ES-I3 (cell line): ENCODE measurements around the gene UBXN7.
"Not testable (repeated sequence)": the region's sequence is repeated elsewhere in the genome, so short reads cannot be mapped to it uniquely, and the experiment has no call there.

Experiments
- H3K36me3 ChIP-seq: 2 replicates; pipeline ENCODE4 v1.6.1; 2013; ENCODE audit warnings: mild to moderate bottlenecking, low read length, control low read depth, moderate library complexity; ENCODE audit not compliant: insufficient read depth
- H3K4me1 ChIP-seq: 2 replicates; pipeline ENCODE4 v1.6.1; 2013; ENCODE audit warnings: mild to moderate bottlenecking, control low read depth, low read length; ENCODE audit not compliant: insufficient read depth
- H3K9ac ChIP-seq: 2 replicates; pipeline ENCODE4 v1.6.1; 2013; ENCODE audit warnings: low read depth, mild to moderate bottlenecking, low read length, moderate library complexity
- H3K9me3 ChIP-seq: 2 replicates; pipeline ENCODE4 v1.6.1; 2013; ENCODE audit warnings: mild to moderate bottlenecking, low read length, moderate library complexity; ENCODE audit not compliant: control insufficient read depth, insufficient read depth

Gene UBXN7

DNA sequence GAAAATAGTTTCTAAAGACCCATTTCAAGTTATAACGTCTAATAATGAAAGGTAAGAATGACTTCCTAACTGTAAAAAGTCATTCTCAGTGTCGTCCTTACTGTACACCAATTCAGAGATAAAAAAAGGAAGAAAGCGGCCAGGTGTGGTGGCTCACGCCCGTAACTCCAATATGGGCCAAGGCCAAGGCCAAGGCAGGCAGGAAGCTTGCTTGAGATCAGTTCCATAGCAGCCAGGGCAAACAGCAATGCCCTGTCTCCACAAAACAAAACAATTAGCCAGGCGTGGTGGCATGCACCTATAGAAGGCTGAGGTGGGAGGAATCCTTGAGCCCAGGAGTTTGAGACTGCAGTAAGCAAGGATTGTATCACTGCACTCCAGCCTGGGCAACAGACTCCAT, 31.9 kb downstream of the UBXN7 start:
- no peaks in the 10 kb centered on the region for H3K9me3 ChIP-seq
- H3K4me1 ChIP-seq: 0 out of 2 replicates have a peak, but pooled peaks cover 3% of the 10 kb centered on the region
- H3K36me3 ChIP-seq: peaks cover 8% of the 10 kb centered on the region
- H3K9ac ChIP-seq: no peak overlapping the region

DNA sequence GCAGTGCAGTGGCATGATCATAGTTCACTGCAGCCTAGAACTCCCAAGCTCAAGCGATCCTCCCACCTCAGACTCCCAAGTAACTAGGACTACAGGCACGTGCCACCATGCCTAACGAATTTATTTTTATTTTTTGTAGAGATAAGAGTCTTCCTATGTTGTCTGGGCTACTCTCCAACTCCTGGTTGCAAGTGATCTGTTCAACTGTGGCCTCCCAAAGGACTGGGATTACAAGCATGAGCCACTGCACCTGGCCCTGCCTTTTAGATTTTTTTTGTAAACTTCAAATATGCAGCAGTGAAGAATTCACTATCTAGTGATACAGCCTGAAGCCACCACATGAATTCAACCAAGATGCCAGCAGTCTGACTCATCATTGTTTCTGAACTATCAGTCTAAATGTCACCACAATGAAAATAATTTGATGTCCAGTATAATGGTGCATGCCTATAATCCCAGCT, 32.7 kb downstream of the UBXN7 start:
- H3K36me3 ChIP-seq: peaks cover 8% of the 10 kb centered on the region
- H3K9ac ChIP-seq: no peak overlapping the region
- no peaks in the 10 kb centered on the region for H3K9me3 ChIP-seq
- 0 out of 2 replicates have a peak, but pooled peaks cover 3% of the 10 kb centered on the region for H3K4me1 ChIP-seq

DNA sequence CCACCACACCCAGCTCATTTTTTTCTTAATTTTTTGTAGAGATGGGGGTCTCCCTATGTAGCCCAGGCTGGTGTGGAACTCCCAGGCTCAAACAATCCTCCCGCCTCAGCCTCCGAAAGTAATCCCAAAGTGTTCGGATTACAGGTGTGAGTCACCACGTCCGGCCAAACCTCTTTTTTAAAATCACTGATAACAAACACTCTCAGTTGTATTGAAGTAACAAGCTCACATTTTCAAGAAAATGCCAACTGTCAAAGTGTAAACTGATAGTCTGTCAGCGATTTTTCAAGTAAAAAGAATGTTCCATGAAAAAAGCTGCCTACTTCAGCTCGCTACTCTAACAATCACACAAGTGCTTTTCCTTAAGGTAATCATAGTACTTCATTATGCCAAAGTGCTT, 33.4 kb downstream of the UBXN7 start:
- peaks cover 8% of the 10 kb centered on the region for H3K36me3 ChIP-seq

DNA sequence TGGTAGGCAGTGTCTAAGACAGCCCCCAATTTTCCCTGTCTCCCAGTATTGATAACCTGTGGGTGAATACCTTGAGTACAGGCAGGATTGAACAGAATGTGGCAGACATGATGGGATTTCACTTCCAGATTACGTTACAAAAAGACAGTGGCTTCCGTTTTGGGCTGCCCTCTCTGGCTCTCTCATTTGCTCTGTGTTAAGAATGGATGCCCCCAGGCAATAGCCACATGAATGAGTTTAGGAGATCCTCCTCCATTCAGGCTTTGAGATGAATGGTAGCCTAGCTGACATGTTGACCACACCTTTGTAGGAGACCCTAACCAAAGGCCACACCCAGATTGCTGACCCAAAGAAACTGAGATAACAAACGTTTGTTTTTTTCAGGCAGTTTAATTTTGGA, 34.3 kb downstream of the UBXN7 start:
- Histone ChIP-seq H3K4me1 (0 out of 2 replicates have a peak, but pooled peaks cover 3% of the 10 kb centered on the region), H3K9me3 (no peaks in the 10 kb centered on the region), H3K9ac (no peak overlapping the region), H3K36me3 (peaks cover 8% of the 10 kb centered on the region)

More for the DNA sequence above, 33.4 kb downstream of the UBXN7 start:
- H3K4me1 ChIP-seq: 0 out of 2 replicates have a peak, but pooled peaks cover 3% of the 10 kb centered on the region
- no peak overlapping the region for H3K9ac ChIP-seq
- no peaks in the 10 kb centered on the region for H3K9me3 ChIP-seq

DNA sequence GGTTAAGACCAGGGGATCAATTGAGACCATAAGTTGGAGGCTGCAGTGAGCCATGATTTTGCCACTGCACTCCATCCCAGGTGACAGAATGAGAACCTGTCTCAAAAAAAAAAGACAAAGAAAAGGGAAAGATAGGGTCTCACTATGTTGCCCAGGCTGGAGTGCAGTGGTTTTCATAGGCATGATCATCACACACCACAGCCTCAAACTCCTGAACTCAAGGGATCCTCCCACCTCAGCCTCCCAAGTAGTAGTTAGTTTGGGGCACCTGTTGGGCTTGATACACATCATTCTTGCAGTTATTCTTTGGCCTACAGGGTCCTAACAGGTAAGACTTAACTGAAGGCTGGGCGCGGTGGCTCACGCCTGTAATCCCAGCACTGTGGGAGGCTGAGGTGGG, 42.1 kb downstream of the UBXN7 start:
- no peak overlapping the region for H3K9ac ChIP-seq
- H3K4me1 ChIP-seq: no peaks in the 10 kb centered on the region
- H3K36me3 ChIP-seq: peaks cover 14% of the 10 kb centered on the region; the same call in 1 of the 2 replicates
- peaks cover 7% of the 10 kb centered on the region; the same call in 1 of the 2 replicates for H3K9me3 ChIP-seq

DNA sequence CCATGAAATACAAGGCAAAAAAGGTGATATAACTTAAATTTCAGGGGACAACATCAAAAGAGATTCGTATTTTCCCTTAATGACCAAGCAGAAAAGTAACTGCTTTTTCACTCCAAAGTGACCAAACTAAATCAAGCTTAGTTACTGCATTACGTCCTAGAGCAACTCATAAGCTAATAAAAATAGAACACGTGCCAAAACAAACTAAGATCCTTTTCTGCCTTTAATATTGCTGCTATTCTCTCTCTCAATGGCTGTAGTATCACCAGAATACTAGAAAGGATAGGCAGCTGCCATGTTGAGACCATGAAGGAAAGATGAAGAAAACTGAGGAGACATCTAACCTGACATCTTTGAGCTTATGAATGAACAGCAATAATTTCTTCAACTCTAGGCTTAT, 43.3 kb downstream of the UBXN7 start:
- Histone ChIP-seq H3K36me3 (peaks cover 14% of the 10 kb centered on the region; the same call in 1 of the 2 replicates), H3K4me1 (no peaks in the 10 kb centered on the region), H3K9me3 (peaks cover 7% of the 10 kb centered on the region; the same call in 1 of the 2 replicates), H3K9ac (no peak overlapping the region)

DNA sequence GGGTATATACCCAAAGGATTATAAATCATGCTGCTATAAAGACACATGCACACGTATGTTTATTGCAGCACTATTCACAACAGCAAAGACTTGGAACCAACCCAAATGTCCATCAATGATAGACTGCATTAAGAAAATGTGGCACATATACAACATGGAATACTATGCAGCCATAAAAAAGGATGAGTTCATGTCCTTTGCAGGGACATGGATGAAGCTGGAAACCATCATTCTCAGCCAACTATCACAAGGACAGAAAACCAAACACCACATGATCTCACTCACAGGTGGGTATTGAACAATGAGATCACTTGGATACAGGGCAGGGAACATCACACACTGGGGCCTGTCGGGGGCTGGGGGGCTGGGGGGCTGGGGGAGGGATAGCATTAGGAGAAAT, 44.3 kb downstream of the UBXN7 start:
- not testable (repeated sequence) for H3K4me1 ChIP-seq, H3K9ac ChIP-seq, H3K9me3 ChIP-seq
- peaks cover 14% of the 10 kb centered on the region; the same call in 1 of the 2 replicates for H3K36me3 ChIP-seq

DNA sequence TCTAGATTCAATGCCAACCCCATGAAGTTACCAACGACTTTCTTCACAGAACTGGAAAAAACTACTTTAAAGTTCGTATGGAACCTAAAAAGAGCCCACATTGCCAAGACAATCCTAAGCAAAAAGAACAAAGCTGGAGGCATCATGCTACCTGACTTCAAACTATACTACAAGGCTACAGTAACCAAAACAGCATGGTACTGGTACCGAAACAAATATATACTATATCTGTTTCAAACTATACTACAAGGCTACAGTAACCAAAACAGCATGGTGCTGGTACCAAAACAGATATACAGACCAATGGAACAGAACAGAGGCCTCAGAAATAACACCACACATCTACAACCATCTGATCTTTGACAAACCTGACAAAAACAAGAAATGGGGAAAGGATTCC, 45.4 kb downstream of the UBXN7 start:
- H3K9ac ChIP-seq, H3K4me1 ChIP-seq, H3K9me3 ChIP-seq: not testable (repeated sequence)
- peaks cover 14% of the 10 kb centered on the region; the same call in 1 of the 2 replicates for H3K36me3 ChIP-seq

DNA sequence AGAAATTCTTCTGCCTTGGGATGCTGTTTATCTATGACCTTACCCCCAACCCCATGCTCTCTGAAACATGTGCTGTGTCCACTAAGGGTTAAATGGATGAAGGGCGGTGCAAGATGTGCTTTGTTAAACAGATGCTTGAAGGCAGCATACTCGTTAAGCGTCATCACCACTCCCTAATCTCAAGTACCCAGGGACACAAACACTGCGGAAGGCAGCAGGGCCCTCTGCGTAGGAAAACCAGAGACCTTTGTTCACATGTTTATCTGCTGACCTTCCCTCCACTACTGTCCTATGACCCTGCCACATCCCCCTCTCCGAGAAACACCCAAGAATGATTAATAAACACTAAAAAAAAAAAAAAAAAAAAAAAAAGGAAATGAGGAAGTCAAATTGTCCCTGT, 46.2 kb downstream of the UBXN7 start:
- not testable (repeated sequence) for H3K9ac ChIP-seq, H3K9me3 ChIP-seq, H3K4me1 ChIP-seq
- H3K36me3 ChIP-seq: peaks cover 14% of the 10 kb centered on the region; the same call in 1 of the 2 replicates

DNA sequence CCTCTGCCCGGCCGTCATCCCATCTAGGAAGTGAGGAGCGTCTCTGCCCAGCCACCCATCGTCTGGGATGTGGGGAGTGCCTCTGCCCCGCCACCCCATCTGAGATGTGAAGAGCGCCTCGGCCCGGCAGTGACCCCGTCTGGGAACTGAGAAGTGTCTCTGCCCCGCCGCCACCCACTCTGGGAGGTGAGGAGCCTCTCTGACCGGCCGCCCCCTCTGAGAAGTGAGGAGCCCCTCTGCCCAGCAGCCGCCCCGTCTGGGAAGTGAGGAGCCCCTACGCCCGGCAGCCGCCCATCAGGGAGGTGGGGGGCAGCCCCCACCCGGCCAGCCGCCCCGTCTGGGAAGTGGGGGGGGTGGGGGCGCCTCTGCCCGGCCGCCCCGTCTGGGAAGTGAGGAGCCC, 46.8 kb downstream of the UBXN7 start:
- H3K9ac ChIP-seq, H3K9me3 ChIP-seq, H3K4me1 ChIP-seq: not testable (repeated sequence)
- peaks cover 12% of the 10 kb centered on the region; the same call in 1 of the 2 replicates for H3K36me3 ChIP-seq

DNA sequence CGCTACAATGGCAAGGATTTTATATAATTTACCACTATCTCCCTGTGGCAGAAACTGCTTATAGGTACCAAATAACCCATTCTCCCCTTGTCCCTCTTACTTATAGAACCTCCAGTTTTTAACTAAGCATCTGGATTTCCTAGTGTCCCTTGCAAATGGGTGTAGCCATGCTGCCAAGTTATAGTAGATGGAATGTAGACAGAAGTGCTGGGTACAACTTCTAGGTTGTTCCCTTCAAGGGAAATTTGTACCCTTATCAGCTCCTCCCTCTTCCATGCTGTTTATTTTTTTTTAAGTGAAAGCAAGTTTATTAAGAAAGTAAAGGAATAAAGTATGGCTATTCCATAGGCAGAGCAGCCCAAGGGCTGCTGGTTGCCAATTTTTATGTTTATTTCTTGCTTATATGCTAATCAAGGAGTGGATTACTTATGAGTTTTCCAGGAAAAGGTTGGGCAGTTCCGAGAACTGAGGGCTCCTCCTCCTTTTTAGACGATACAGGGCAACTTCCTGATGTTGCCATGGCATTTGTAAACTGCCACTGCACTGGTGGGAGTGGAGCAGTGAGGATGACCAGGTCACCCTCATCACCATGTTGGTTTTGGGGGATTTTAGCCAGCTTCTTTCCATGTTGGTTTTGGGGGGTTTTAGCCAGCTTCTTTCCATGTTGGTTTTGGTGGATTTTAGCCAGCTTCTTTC, 53.9 kb downstream of the UBXN7 start:
- Histone ChIP-seq H3K36me3 (0 out of 2 replicates have a peak, but pooled peaks cover 3% of the 10 kb centered on the region), H3K9ac (no peak overlapping the region), H3K9me3 (no peaks in the 10 kb centered on the region; the same call in 1 of the 2 replicates), H3K4me1 (no peaks in the 10 kb centered on the region; the same call in 1 of the 2 replicates)

DNA sequence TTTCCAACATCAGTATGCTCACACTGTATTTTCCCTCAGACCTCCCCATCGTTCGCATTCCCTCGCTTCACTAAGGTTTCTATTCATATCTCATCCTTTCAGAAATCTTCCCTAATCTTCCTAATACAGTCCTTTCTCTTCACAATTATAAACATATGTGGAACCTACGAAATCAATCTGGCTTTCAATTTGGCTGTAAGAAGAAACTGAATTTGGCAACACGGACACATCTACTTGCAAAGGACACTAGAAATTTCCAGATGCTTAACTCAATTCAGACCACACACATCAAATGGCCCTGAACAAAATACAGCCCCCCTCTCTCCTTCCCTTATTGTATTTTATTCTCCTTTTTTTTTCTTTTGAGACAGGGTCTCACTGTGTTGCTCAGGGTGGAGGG, 54.9 kb downstream of the UBXN7 start:
- no peaks in the 10 kb centered on the region; the same call in 1 of the 2 replicates for H3K4me1 ChIP-seq
- H3K9me3 ChIP-seq: no peaks in the 10 kb centered on the region; the same call in 1 of the 2 replicates
- no peak overlapping the region for H3K9ac ChIP-seq
- H3K36me3 ChIP-seq: 0 out of 2 replicates have a peak, but pooled peaks cover 3% of the 10 kb centered on the region

DNA sequence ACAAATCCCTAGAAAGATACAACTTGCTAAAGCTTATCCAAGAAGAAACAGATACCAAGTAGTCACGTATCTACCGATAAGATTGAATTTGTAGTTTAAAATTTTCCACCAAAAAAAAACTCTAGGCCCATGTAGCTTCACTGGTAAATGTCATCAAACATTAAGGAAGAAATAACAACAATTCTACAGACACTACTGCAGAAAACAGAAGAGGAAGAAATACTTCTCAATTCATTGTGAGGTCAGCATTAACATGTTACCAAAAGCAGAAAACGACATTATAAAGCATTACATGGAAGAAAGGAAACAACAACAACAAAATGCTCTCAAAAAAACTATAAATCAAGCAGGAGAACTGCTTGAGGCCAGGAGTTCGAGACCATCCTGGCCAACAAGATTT, 66.5 kb downstream of the UBXN7 start:
- H3K9ac ChIP-seq: no peak overlapping the region
- H3K36me3 ChIP-seq: peaks cover 12% of the 10 kb centered on the region
- H3K9me3 ChIP-seq: no peaks in the 10 kb centered on the region
- H3K4me1 ChIP-seq: no peaks in the 10 kb centered on the region

DNA sequence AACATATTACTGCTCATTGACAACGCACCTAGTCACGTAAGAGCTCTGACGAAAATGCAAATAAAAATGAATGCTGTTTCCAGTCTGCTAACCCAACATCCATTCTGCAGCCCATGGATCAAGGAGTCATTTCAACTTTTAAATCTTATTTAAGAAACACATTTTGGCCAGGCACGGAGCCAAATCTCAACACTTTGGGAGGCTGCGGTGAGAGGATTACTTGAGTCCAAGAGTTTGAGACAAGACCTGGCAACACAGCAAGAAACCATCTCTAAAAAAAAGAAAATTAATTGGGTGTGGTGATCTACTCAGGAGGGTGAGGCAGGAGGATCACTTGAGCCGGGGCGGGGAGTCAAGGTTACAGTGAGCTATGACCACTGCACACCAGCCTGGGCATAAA, 71.6 kb downstream of the UBXN7 start:
- Histone ChIP-seq H3K9me3 (no peaks in the 10 kb centered on the region), H3K36me3 (peaks cover 33% of the 10 kb centered on the region)

DNA sequence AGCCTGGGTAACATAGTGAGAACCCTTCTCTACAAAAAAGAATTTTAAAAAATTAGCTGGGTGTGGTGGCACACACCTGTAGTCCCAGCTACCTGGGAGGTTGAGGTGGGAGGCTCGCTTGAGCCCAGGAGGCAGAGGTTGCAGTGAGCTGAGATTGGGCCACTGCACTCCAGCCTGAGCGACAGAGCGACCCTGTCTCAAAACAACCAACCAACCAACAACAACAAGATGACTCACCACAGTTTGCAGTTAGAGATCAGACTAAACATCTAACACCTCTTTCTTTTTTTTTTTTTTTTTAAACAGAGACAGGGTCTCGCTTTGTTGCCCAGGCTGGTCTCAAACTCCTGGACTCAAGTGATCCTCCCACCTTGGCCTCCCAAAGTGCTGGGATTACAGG, 73.7 kb downstream of the UBXN7 start:
- not testable (repeated sequence) for H3K9ac ChIP-seq, H3K9me3 ChIP-seq, H3K4me1 ChIP-seq
- peaks cover 39% of the 10 kb centered on the region for H3K36me3 ChIP-seq

More for the DNA sequence above, 71.6 kb downstream of the UBXN7 start:
- no peak overlapping the region for H3K9ac ChIP-seq
- H3K4me1 ChIP-seq: no peaks in the 10 kb centered on the region
